Activated CD4-positive, alpha-beta T cell treated with anti-CD3 and anti-CD28 coated beads for 36 hours (primary cell): ENCODE results near the gene UBE3D. TPM values are rescaled to one million over a fixed set of nuclear protein-coding genes. Genes with fewer than 3 reads are reported as not detected.
"Not testable (repeated sequence)": the region's sequence is repeated elsewhere in the genome, so short reads cannot be mapped to it uniquely, and the experiment has no call there.

Experiments
- ATAC-seq: fragments of 200-7000 bp; cut with Tn5 transposase; one replicate; pipeline ENCODE4 v1.10.0; 2021; ENCODE audit warnings: mild to moderate bottlenecking, moderate library complexity
- CTCF ChIA-PET: fragments of 350-600 bp; sonication (Branson Sonifier 250); formaldehyde crosslinking; loops from one replicate; lab custom pipeline; 2021; ENCODE audit warnings: antibody characterized with exemption; lab: Charles Lee
- POLR2A ChIA-PET: fragments of 350-600 bp; sonication (Branson Sonifier 250); formaldehyde crosslinking; loops from one replicate; lab custom pipeline; 2021; ENCODE audit warnings: antibody characterized with exemption, inconsistent platforms; lab: Charles Lee
- DNase-seq: peaks from one replicate; pipeline ENCODE4 v3.0.0-alpha.2; 2020
- H3K27ac Mint-ChIP-seq: one replicate; pipeline ENCODE4 v1.8.0; 2021; ENCODE audit warnings: mixed read lengths
- H3K27me3 Mint-ChIP-seq: one replicate; pipeline ENCODE4 v1.8.0; 2021; ENCODE audit warnings: mixed read lengths
- H3K36me3 Mint-ChIP-seq: one replicate; pipeline ENCODE4 v1.8.0; 2021; ENCODE audit warnings: low read depth, mixed read lengths
- H3K4me1 Mint-ChIP-seq: one replicate; pipeline ENCODE4 v1.8.0; 2021; ENCODE audit warnings: mixed read lengths
- H3K4me3 Mint-ChIP-seq: one replicate; pipeline ENCODE4 v1.8.0; 2021; ENCODE audit warnings: mild to moderate bottlenecking, moderate library complexity, mixed read lengths
- H3K9me3 Mint-ChIP-seq: one replicate; pipeline ENCODE4 v1.8.0; 2021; ENCODE audit warnings: low read depth, mixed read lengths
- intact Hi-C, 2 experiments: fragments of 100-400 bp; cut with DNase I in 1 of 2; cut with micrococcal nuclease in 1 of 2; formaldehyde crosslinking; loops; one replicate each; pipeline versions ENCODE4 v1.14.2 to v1.15.1; 2022 to 2024; cut with DNase I, micrococcal nuclease
- total RNA-seq, 2 experiments: library from RNA; stranded (reverse); gene quantifications; one replicate each; pipeline ENCODE4 v1.2.3, GENCODE V29; 2021

UBE3D gene
- total RNA-seq, 2 experiments from 2014 or later: 6.5 to 7.1 TPM

- ChIA-PET POLR2A (no interaction called here), CTCF (interaction anchor here (0.8 kb wide), 1 partner anchor 29 kb away, joined by 3 read pairs; no protein-coding TSS in a partner anchor)
- no peaks in the 10 kb centered on the region for H3K9me3 Mint-ChIP-seq
- H3K36me3 Mint-ChIP-seq: peaks cover 3% of the 10 kb centered on the region
- no peak for ATAC-seq
- intact Hi-C loops: loop anchor here in 1 of 2 experiments (5.0 kb wide), 1 partner anchor 93 kb away; no protein-coding TSS in a partner anchor
- H3K4me1 Mint-ChIP-seq: no peaks in the 10 kb centered on the region
- H3K27ac Mint-ChIP-seq: no peak overlapping the region
- H3K4me3 Mint-ChIP-seq: no peak overlapping the region
- no peak for DNase-seq
- H3K27me3 Mint-ChIP-seq: no peaks in the 10 kb centered on the region
Measured at GRCh38 chr6:82909551-82909950, 156.1 kb downstream of the UBE3D start.

- Mint-ChIP-seq H3K27me3 (no peaks in the 10 kb centered on the region), H3K4me1 (no peaks in the 10 kb centered on the region), H3K9me3 (no peaks in the 10 kb centered on the region), H3K36me3 (no peaks in the 10 kb centered on the region), H3K4me3 (no peak overlapping the region), H3K27ac (no peak overlapping the region)
- intact Hi-C loops: loop anchor here in 1 of 2 experiments (5.0 kb wide), 1 partner anchor 94 kb away; no protein-coding TSS in a partner anchor
- DNase-seq (no peak), ATAC-seq (no peak)
- ChIA-PET POLR2A (no interaction called here), CTCF (no interaction called here)
Measured at GRCh38 chr6:82908661-82909060, 157.0 kb downstream of the UBE3D start.

GRCh38 chr6:82906951-82907350 lies 158.7 kb downstream of the UBE3D start:
- no peak overlapping the region for H3K4me3 Mint-ChIP-seq
- CTCF ChIA-PET: no interaction called here
- no peak for DNase-seq
- no peak for ATAC-seq
- no peaks in the 10 kb centered on the region for H3K36me3 Mint-ChIP-seq
- no peaks in the 10 kb centered on the region for H3K27me3 Mint-ChIP-seq
- H3K4me1 Mint-ChIP-seq: no peaks in the 10 kb centered on the region
- no peaks in the 10 kb centered on the region for H3K9me3 Mint-ChIP-seq
- H3K27ac Mint-ChIP-seq: no peak overlapping the region
- intact Hi-C loops: loop anchor here in 1 of 2 experiments (5.0 kb wide), 1 partner anchor 95 kb away; no protein-coding TSS in a partner anchor
- POLR2A ChIA-PET: no interaction called here

- Mint-ChIP-seq H3K27ac (no peak overlapping the region), H3K9me3 (no peaks in the 10 kb centered on the region), H3K36me3 (no peaks in the 10 kb centered on the region), H3K4me1 (no peaks in the 10 kb centered on the region), H3K4me3 (no peak overlapping the region), H3K27me3 (no peaks in the 10 kb centered on the region)
- POLR2A ChIA-PET: no interaction called here
- CTCF ChIA-PET: no interaction called here
- DNase-seq (no peak), ATAC-seq (no peak)
- intact Hi-C loops: loop anchor here in 1 of 2 experiments (5.0 kb wide), 1 partner anchor 96 kb away; no protein-coding TSS in a partner anchor
Measured at GRCh38 chr6:82906489-82906888, 159.2 kb downstream of the UBE3D start.

GRCh38 chr6:82904860-82905259 lies 160.8 kb downstream of the UBE3D start:
- H3K4me1 Mint-ChIP-seq: no peaks in the 10 kb centered on the region
- no peaks in the 10 kb centered on the region for H3K9me3 Mint-ChIP-seq
- intact Hi-C loops: loop anchor here in 1 of 2 experiments (5.0 kb wide), 1 partner anchor 97 kb away; no protein-coding TSS in a partner anchor
- ChIA-PET POLR2A (no interaction called here), CTCF (no interaction called here)
- H3K27ac Mint-ChIP-seq: no peak overlapping the region
- H3K4me3 Mint-ChIP-seq: no peak overlapping the region
- H3K36me3 Mint-ChIP-seq: no peaks in the 10 kb centered on the region
- DNase-seq: no peak
- no peaks in the 10 kb centered on the region for H3K27me3 Mint-ChIP-seq
- no peak for ATAC-seq

- no peak overlapping the region for H3K4me3 Mint-ChIP-seq
- ATAC-seq (no peak), DNase-seq (no peak)
- ChIA-PET CTCF (no interaction called here), POLR2A (no interaction called here)
- no peaks in the 10 kb centered on the region for H3K36me3 Mint-ChIP-seq
- H3K4me1 Mint-ChIP-seq: no peaks in the 10 kb centered on the region
- intact Hi-C loops: no loop called here
- no peaks in the 10 kb centered on the region for H3K27me3 Mint-ChIP-seq
- H3K9me3 Mint-ChIP-seq: no peaks in the 10 kb centered on the region
- H3K27ac Mint-ChIP-seq: no peak overlapping the region
Measured at GRCh38 chr6:82904257-82904656, 161.4 kb downstream of the UBE3D start.

GRCh38 chr6:82902290-82902689 lies 163.4 kb downstream of the UBE3D start:
- H3K4me1 Mint-ChIP-seq: no peaks in the 10 kb centered on the region
- no peaks in the 10 kb centered on the region for H3K27me3 Mint-ChIP-seq
- no peaks in the 10 kb centered on the region for H3K9me3 Mint-ChIP-seq
- H3K4me3 Mint-ChIP-seq: no peak overlapping the region
- ATAC-seq: no peak
- ChIA-PET CTCF (interaction anchor here (0.6 to 0.7 kb wide), 2 partner anchors 27 to 1237 kb away, joined by 3 to 4 read pairs; no protein-coding TSS in a partner anchor), POLR2A (no interaction called here)
- intact Hi-C loops: no loop called here
- peaks cover 4% of the 10 kb centered on the region for H3K36me3 Mint-ChIP-seq
- H3K27ac Mint-ChIP-seq: no peak overlapping the region
- no peak for DNase-seq

- no peak overlapping the region for H3K27ac Mint-ChIP-seq
- ChIA-PET POLR2A (no interaction called here), CTCF (no interaction called here)
- DNase-seq: no peak
- no peaks in the 10 kb centered on the region for H3K4me1 Mint-ChIP-seq
- H3K9me3 Mint-ChIP-seq: no peaks in the 10 kb centered on the region
- no peak for ATAC-seq
- H3K4me3 Mint-ChIP-seq: no peak overlapping the region
- H3K27me3 Mint-ChIP-seq: no peaks in the 10 kb centered on the region
- intact Hi-C loops: no loop called here
- peaks cover 13% of the 10 kb centered on the region for H3K36me3 Mint-ChIP-seq
Measured at GRCh38 chr6:82894653-82895259, 170.9 kb downstream of the UBE3D start.

- ATAC-seq (no peak), DNase-seq (no peak)
- no peaks in the 10 kb centered on the region for H3K27me3 Mint-ChIP-seq
- H3K9me3 Mint-ChIP-seq: no peaks in the 10 kb centered on the region
- peaks cover 12% of the 10 kb centered on the region for H3K36me3 Mint-ChIP-seq
- H3K4me1 Mint-ChIP-seq: no peaks in the 10 kb centered on the region
- ChIA-PET CTCF (no interaction called here), POLR2A (no interaction called here)
- intact Hi-C loops: no loop called here
- no peak overlapping the region for H3K27ac Mint-ChIP-seq
- no peak overlapping the region for H3K4me3 Mint-ChIP-seq
Measured at GRCh38 chr6:82893889-82894652, 171.6 kb downstream of the UBE3D start.

GRCh38 chr6:82891503-82891902 lies 174.1 kb downstream of the UBE3D start:
- POLR2A ChIA-PET: not testable (repeated sequence)

GRCh38 chr6:82891076-82891475 lies 174.6 kb downstream of the UBE3D start:
- H3K9me3 Mint-ChIP-seq: no peaks in the 10 kb centered on the region
- no peak overlapping the region for H3K4me3 Mint-ChIP-seq
- H3K27me3 Mint-ChIP-seq: no peaks in the 10 kb centered on the region
- no peaks in the 10 kb centered on the region for H3K4me1 Mint-ChIP-seq
- ATAC-seq: no peak
- DNase-seq: no peak
- ChIA-PET POLR2A (no interaction called here), CTCF (no interaction called here)
- no peak overlapping the region for H3K27ac Mint-ChIP-seq
- intact Hi-C loops: no loop called here
- peaks cover 10% of the 10 kb centered on the region for H3K36me3 Mint-ChIP-seq

More at GRCh38 chr6:82891503-82891902, 174.1 kb downstream of the UBE3D start:
- intact Hi-C loops, H3K9me3 Mint-ChIP-seq, H3K27me3 Mint-ChIP-seq, DNase-seq, H3K27ac Mint-ChIP-seq, CTCF ChIA-PET, H3K4me1 Mint-ChIP-seq, H3K4me3 Mint-ChIP-seq, ATAC-seq, H3K36me3 Mint-ChIP-seq: not testable (repeated sequence)

GRCh38 chr6:82890240-82890639 lies 175.4 kb downstream of the UBE3D start:
- POLR2A ChIA-PET: no interaction called here
- intact Hi-C loops: no loop called here
- CTCF ChIA-PET: no interaction called here
- H3K27ac Mint-ChIP-seq: no peak overlapping the region
- no peak overlapping the region for H3K4me3 Mint-ChIP-seq
- DNase-seq: no peak
- no peaks in the 10 kb centered on the region for H3K4me1 Mint-ChIP-seq
- ATAC-seq: no peak
- H3K9me3 Mint-ChIP-seq: no peaks in the 10 kb centered on the region
- H3K36me3 Mint-ChIP-seq: peaks cover 10% of the 10 kb centered on the region
- no peaks in the 10 kb centered on the region for H3K27me3 Mint-ChIP-seq
